GM19023 (cell line): ENCODE measurements around the gene ADAM11.
"Not testable (repeated sequence)": the region's sequence is repeated elsewhere in the genome, so short reads cannot be mapped to it uniquely, and the experiment has no call there.

ENCODE experiments used
- ATAC-seq: cut with Tn5 transposase; IDR thresholded peaks from one replicate; pipeline ENCODE4 v1.9.1; 2021; ENCODE audit warnings: mild to moderate bottlenecking, moderate library complexity; ENCODE audit not compliant: unreplicated experiment

Gene ADAM11

GRCh38 chr17:44758414-44759085, at the start of gene ADAM11:
ADAM11 (plus strand) TSS chr17:44758988; CDS start chr17:44759200, 212 bp downstream.
- no peak for ATAC-seq

GRCh38 chr17:44719444-44719843, 39.3 kb upstream of the ADAM11 start:
- ATAC-seq: no peak

DNA sequence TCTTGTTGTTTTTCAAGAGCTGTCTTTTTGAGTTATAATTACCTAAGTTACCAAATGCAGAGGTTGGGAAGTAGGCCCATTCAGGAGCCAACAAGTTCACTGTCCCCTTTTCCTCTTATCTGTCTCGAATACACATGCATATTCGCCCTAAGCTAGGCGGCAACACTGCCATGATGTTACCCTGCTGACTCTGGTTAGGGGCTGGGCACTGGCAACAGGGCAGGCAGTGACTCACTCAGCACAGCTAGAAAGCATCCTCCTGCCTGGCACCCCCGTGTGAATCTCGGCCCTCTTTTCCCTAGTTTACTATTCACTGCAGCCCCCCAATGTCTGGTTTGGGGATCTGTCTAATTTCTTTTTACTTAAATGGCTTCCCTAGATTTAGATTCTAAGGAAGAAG, 36.5 kb upstream of the ADAM11 start:
- no peak for ATAC-seq

DNA sequence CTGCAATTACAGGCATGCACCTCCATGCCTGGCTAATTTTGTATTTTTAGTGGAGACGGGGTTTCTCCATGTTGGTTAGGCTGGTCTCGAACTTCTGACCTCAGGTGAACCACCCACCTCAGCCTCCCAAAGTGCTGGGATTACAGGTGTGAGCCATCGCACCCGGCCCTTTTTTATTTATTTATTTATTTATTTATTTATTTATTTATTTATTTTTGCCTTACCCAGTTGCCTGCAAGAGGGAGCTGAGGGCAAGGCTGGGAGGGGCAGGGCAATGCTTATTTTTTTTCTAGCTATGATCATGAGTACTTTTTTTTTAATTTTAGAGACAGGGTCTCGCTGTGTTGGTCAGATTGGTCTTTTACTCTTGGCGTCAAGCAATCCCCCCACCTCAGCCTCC, 32.7 kb upstream of the ADAM11 start:
- ATAC-seq: not testable (repeated sequence)

- no peak for ATAC-seq
These were observed 25.0 kb upstream of the ADAM11 start for GRCh38 chr17:44733753-44734152.

- no peak for ATAC-seq
These were observed 24.5 kb upstream of the ADAM11 start for GRCh38 chr17:44734272-44734671.

GRCh38 chr17:44736551-44737240, 22.1 kb upstream of the ADAM11 start:
- ATAC-seq: no peak

GRCh38 chr17:44738214-44738906, 20.4 kb upstream of the ADAM11 start:
- ATAC-seq: peak; percentile 60

DNA sequence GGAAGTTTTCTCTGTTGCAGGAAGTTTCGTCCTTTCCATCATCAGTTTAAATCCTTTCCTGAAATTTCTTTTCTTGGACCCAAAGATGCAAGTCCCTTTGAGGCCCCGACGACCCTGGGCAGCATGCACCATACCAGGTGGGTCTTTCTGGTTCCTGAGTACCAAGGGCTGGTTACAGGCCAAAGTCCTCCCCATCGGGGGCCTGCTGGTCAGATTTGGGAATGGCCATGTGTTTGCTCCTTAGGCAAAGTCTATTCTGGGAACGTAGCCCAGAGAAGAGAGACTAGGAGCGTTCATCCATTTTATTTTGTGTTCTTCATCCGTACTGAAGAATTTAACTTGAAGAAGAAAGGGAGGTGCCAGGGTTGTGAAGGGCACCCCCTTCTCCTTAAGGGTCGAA, 17.5 kb upstream of the ADAM11 start:
- ATAC-seq: no peak

- no peak for ATAC-seq
These were observed 13.5 kb upstream of the ADAM11 start for GRCh38 chr17:44745301-44745700.

DNA sequence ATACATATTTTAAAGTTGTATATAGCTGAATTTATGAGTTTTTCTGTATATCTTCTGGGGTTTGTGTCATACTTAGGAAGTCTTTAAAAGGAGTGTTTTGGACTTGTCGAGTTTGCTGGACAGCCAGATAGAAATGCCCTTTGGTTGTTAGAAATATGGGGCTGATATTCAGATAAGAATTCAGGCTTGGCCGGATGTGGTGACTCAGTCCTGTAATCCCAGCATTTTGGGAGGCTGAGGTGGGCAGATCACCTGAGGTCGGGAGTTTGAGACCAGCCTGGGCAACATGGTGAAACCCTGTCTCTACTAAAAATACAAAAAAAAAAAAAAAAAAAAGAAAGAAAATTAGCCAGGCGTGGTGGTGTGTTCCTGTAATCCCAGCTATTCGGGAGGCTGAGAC, 13.1 kb upstream of the ADAM11 start:
- not testable (repeated sequence) for ATAC-seq

DNA sequence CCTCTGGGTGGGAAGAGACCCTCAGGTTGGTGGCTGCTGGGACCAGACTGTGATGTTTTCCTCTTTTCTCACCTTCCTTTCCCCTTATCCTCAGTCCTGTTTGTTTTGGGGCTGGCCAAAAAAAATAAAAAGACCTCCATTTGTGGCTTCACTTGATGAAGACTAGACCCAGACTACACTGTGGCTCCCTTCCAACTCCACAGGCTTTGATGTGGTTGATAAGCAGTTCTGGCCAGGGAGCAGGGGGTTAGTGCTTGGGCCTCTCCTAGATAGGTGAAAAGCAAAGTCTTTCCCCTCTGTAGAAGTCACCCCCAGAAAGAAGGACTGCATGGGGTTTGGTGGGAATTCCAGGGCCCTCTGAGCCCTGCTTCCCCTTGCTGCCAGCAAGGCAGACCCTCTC, 11.2 kb upstream of the ADAM11 start:
- no peak for ATAC-seq

- no peak for ATAC-seq
These were observed 9.5 kb upstream of the ADAM11 start for GRCh38 chr17:44749076-44749979.

GRCh38 chr17:44749980-44750318, 8.8 kb upstream of the ADAM11 start:
- ATAC-seq: no peak

- no peak for ATAC-seq
These were observed 7.5 kb upstream of the ADAM11 start for GRCh38 chr17:44751331-44751730.

GRCh38 chr17:44751806-44752205, 7.0 kb upstream of the ADAM11 start:
- no peak for ATAC-seq

DNA sequence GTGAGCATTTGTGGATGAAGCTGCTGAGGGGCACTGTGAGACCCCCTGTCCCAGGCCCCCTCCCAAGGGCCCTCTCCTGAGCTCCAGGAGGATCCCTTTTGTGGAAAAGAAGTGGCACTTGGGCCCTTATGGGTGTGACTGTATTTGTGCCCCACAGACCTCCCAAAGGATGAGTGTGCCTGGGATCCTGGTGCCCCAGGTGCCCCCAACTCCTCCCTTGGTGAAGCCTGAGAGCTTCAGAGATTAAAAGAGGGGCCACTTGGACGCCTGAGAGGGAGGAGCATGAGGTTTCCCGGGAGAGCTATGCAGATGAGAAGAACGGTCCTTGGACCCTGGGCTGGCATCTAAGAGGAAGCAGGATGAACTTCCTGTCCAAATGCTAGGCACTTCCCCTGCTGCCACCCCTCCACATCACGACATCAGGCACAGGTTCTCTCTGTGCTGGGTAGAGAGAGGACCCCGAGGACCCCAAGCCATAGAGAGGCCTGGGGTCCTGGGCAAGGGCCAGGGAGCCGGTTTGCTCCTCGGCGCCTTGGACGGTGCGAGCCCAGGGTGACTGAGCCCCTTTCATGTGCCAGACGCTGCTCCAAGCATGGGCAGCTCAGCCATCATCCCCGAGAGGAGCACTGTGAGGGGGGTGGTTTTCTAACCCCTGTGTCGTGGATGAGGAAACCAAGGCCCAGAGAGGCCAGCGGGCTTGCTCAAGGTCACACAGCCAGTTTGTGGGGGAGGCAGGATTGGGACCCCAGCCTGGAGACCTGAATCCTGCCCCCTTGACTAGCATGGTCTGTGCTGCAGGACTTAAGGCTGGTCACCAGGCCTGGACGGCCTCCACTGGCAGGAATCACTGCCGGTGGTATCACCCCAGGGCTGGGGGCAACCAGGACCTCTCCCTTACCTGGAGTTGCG, 5.6 kb upstream of the ADAM11 start:
- ATAC-seq: no peak

- no peak for ATAC-seq
These were observed 4.5 kb upstream of the ADAM11 start for GRCh38 chr17:44754276-44754675.

GRCh38 chr17:44755180-44755579, 3.6 kb upstream of the ADAM11 start:
- not testable (repeated sequence) for ATAC-seq
